Subcutaneous abdominal adipose tissue (tissue), 5 donors: ENCODE results near the gene IRF8.
"Not testable (repeated sequence)": the region's sequence is repeated elsewhere in the genome, so short reads cannot be mapped to it uniquely, and the experiment has no call there.

Experiments used
- H3K27ac ChIP-seq: one replicate; pipeline ENCODE4 v1.7.0; 2013; ENCODE audit warnings: low read depth, mild to moderate bottlenecking, inconsistent platforms, low read length, moderate library complexity
- H3K27me3 ChIP-seq, 5 donors: one replicate each; pipeline ENCODE4 v1.7.0; 2013; ENCODE audit warnings: low read length in 5 of 5, inconsistent platforms in 1 of 5; ENCODE audit not compliant: control insufficient read depth in 5 of 5, insufficient read depth in 4 of 5
- H3K36me3 ChIP-seq, 5 donors: one replicate each; pipeline ENCODE4 v1.7.0; 2013; ENCODE audit warnings: low read length in 5 of 5; ENCODE audit not compliant: control insufficient read depth in 5 of 5, insufficient read depth in 5 of 5
- H3K4me1 ChIP-seq, 5 donors: one replicate each; pipeline ENCODE4 v1.7.0; 2013; ENCODE audit warnings: low read length in 5 of 5, mild to moderate bottlenecking in 3 of 5, moderate library complexity in 1 of 5; ENCODE audit not compliant: control insufficient read depth in 5 of 5, insufficient read depth in 5 of 5
- H3K4me3 ChIP-seq, 5 donors: one replicate each; pipeline ENCODE4 v1.7.0; 2013; ENCODE audit warnings: low read length in 5 of 5, low read depth in 1 of 5
- H3K9ac ChIP-seq, 5 donors: one replicate each; pipeline ENCODE4 v1.7.0; 2013; ENCODE audit warnings: low read length in 5 of 5, mild to moderate bottlenecking in 4 of 5, moderate library complexity in 3 of 5
- H3K9me3 ChIP-seq, 5 donors: one replicate each; pipeline ENCODE4 v1.7.0; 2013; ENCODE audit warnings: low read length in 5 of 5; ENCODE audit not compliant: control insufficient read depth in 5 of 5
- donor health status: healthy.
- donor health status: healthy.
- donor health status: healthy.
- donor health status: healthy.
- donor health status: healthy.

IRF8 gene

DNA sequence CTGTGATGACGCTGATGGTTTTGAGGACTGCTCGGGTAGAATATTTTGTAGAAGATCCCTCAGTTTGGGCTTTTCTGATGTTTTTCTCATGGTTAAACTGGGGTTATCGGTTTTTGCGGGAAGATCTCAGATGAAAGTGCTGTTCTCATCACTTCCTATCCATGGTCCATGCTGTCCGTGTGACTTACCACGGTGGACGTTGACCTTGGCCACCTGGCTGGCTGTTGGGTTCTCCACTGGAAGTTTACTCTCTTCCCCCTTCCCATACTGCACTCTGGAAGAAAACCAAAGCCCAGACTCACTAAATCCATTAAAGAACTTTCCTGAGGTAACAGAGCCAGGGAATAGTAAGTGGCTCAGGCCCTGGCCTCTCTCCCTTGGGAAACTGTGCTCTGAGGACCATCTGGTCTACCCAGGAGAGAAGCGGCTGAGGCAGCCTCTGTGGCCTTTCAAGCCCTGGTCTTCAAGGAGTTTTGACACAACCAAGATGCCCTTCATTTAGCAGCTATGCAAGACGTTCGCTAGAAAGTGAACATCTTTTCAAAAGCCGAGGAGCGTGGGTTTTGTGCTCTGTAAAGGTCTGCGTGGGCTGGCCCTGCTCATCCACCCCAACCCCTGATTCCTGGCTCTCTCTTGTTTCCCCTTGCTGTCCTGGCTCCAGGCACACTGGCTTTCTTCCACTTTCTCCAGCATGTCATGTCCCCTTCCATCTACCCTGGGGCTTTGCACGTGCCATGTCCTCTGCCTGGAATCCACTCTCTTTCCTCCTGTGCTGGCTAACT lies 43.1 kb downstream of the IRF8 start:
- no peaks in the 10 kb centered on the region for H3K36me3 ChIP-seq
- H3K9me3 ChIP-seq: peaks cover 0 to 9% (median 2%) of the 10 kb centered on the region in 5 donors
- H3K4me3 ChIP-seq: no peak overlapping the region
- H3K27me3 ChIP-seq: peaks cover 0 to 34% (median 10%) of the 10 kb centered on the region in 5 donors
- peak overlapping the region in 1 of 5 donors; percentile 66 for H3K9ac ChIP-seq
- no peak overlapping the region for H3K27ac ChIP-seq
- H3K4me1 ChIP-seq: peaks cover 0 to 3% (median 0%) of the 10 kb centered on the region in 5 donors

DNA sequence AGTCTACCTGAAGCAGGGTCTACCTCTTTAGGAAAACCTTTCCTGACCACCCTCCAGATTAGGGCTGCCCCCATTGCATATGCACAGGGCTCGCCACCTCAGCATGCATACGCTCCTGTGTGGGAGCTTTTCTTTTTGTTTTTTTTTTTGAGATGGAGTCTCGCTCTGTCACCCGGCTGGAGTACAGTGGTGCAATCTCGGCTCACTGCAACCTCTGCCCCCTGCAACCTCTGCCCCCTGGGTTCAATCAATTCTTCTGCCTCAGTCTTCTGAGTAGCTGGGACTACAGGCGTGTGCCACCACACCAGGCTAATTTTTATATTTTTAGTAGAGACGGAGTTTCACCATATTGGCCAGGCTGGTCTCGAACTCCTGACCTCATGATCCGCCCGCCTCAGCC lies 43.7 kb downstream of the IRF8 start:
- H3K27ac ChIP-seq, H3K9me3 ChIP-seq, H3K4me1 ChIP-seq, H3K4me3 ChIP-seq, H3K9ac ChIP-seq, H3K36me3 ChIP-seq: not testable (repeated sequence)
- H3K27me3 ChIP-seq: peaks cover 0 to 39% (median 16%) of the 10 kb centered on the region in 5 donors

DNA sequence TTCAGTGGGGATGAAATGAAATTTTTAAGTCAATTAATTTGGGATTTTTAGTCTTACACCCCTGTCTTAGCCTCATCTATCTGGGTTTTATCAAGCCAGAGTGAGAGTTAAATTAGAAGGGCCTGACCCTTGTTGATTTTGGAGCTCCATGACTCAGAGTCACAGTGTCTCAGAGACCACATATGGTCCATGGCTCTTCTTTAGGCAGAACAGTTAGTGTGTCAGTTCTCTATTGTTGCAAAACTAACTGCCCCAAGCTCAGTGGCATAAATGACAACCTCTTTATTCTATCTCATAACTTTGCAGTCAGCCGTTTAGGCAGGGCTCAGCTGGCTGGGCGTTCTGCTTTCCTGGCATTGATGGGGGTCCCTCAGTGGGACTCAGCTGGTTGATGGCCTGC lies 44.7 kb downstream of the IRF8 start:
- no peak overlapping the region for H3K4me3 ChIP-seq
- no peak overlapping the region for H3K9ac ChIP-seq
- no peak overlapping the region for H3K27ac ChIP-seq
- H3K27me3 ChIP-seq: peaks cover 4 to 46% (median 21%) of the 10 kb centered on the region in 5 donors
- peaks cover 0 to 3% (median 0%) of the 10 kb centered on the region in 5 donors for H3K4me1 ChIP-seq
- H3K36me3 ChIP-seq: no peaks in the 10 kb centered on the region
- H3K9me3 ChIP-seq: peaks cover 0 to 9% (median 2%) of the 10 kb centered on the region in 5 donors

DNA sequence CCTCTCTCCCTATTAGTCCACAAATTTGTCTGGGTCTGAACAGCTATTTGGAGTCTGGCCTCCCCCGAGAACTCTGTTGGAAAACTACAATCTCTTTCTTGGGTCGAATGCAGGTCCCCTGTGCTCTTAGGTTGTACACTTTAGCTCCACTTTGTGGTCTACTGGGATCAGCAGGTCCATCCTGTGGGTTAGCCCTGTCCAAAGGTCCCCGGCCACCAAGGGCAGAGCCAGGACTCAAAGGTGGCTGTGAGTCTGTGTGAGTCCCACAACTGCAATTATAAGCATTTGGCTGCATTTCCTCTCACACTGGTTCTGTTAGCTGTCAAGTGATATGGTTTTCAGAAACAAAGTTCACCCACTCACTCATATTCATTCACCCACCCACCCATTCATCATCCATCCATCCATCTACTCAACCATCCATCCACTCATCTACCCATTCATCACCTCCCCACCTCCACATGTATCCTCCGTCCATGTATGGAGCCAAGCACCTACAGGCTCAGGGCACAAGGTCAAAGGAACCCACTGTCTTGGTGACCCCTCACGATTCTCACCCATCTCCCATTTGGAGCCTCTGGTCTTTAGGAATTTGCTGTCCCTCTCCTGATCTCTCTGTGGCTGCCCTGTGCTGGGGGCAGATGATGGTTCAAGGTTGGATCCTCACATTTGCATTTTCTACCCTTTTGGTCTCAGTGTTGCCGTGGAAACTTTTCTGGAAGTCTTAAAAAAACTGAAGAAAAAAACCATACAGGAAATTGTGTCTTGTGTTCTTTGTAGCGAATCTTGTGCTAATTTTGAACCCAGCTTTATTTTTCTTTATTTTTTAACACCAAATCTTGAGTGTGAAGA lies 45.8 kb downstream of the IRF8 start:
- no peaks in the 10 kb centered on the region for H3K36me3 ChIP-seq
- H3K27me3 ChIP-seq: peaks cover 4 to 44% (median 20%) of the 10 kb centered on the region in 5 donors
- H3K9ac ChIP-seq: no peak overlapping the region
- peaks cover 0 to 3% (median 0%) of the 10 kb centered on the region in 5 donors for H3K4me1 ChIP-seq
- no peak overlapping the region for H3K27ac ChIP-seq
- H3K9me3 ChIP-seq: peaks cover 0 to 6% (median 2%) of the 10 kb centered on the region in 5 donors
- H3K4me3 ChIP-seq: no peak overlapping the region

DNA sequence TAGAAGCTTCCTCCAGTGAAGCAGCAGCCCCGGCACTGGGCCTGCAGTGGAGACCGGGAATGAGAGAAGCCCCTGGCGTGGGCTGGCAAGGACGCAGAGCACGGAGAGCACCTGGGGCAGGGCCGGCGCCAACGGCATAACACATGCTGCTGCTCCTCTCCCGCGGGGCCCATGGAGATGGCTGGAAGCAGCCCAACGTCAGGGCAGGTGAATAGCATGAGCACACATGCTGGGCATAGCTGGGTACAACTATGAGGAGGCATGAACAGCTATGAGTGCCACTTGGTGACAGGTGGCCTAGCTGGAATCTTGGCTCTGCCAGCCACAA lies 46.4 kb downstream of the IRF8 start:
- Histone ChIP-seq H3K4me1 (peaks cover 0 to 3% (median 2%) of the 10 kb centered on the region in 5 donors), H3K27ac (no peak overlapping the region)

DNA sequence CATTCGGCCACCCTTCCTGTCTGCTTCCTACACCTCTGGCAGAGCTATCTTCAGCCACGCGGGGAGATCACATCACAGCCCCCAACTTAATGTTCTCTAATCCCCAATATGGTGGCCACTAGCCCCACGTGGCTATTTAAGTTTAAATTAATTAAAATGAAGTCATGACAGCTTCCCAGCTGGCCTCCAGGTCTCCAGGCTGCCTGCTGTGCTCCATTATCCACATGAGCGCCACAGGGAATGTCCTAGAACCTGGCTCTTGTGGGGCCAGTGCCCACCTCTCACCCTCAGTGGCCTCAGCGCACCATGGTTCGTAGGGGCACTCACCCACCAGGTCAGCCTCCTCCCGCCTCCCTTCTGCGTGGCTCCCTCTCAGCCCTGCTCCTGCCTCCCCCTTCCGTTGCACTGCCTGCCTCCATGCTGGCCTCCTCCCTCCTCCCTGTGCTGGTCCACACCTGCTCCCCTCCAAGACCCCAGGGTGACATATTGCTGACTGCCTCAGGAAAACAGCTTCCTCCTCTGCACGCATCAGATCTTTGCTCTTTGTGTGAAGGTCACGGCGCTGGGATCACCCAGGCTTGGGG lies 47.7 kb downstream of the IRF8 start:
- Histone ChIP-seq H3K27me3 (peaks cover 7 to 42% (median 21%) of the 10 kb centered on the region in 5 donors), H3K4me1 (peaks cover 0 to 3% (median 2%) of the 10 kb centered on the region in 5 donors), H3K4me3 (no peak overlapping the region), H3K9ac (no peak overlapping the region), H3K36me3 (no peaks in the 10 kb centered on the region), H3K27ac (no peak overlapping the region), H3K9me3 (peaks cover 0 to 2% (median 0%) of the 10 kb centered on the region in 5 donors)

More for the DNA sequence above, 46.4 kb downstream of the IRF8 start:
- H3K27me3 ChIP-seq: peaks cover 7 to 45% (median 21%) of the 10 kb centered on the region in 5 donors
- no peak overlapping the region for H3K9ac ChIP-seq
- no peaks in the 10 kb centered on the region for H3K36me3 ChIP-seq
- no peak overlapping the region for H3K4me3 ChIP-seq
- H3K9me3 ChIP-seq: peaks cover 0 to 2% (median 0%) of the 10 kb centered on the region in 5 donors

DNA sequence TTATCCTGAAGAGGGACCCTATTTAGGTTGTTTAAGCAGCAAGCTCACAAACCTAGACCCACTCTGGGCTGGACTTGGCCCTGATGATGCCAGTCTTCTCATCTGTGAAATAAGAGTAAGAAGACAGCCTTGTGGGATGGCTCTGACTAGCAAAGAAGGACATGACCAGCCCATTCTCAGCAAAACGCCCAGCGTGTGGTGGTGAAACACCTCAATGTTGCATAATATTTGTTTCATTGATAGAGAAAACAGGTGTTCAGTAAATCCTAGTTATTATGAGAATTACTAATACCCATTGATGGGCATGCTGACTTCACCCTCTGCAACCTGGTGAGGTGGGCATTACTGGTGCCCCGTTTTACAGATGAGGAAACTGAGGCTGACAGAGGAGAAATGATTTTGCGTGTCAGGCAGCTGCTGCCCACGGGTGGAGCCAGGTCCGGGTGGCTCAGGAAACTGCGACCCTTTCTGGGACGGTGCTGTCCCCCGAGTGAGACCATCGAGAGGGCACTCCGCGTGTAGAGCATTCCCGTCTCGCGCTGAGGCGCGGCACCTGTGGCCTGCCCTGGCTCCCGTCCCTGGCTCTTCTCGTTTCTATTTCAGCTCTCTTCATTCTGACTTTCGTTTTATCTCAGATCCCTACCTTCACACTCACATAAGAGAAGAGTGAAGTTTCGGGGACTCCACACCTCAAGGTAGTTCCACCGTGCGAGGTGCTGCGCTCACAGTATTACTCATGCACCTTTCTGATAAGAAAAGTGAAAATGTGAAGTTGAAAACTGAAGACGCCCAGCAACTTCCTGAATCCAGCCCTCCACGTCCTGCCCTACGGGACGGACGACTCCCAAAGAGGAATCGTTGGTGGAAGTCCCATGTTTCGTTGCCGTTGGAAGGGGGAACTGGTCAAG lies 48.5 kb downstream of the IRF8 start:
- peaks cover 7 to 37% (median 21%) of the 10 kb centered on the region in 5 donors for H3K27me3 ChIP-seq
- no peaks in the 10 kb centered on the region for H3K9me3 ChIP-seq
- no peak overlapping the region for H3K9ac ChIP-seq
- H3K4me1 ChIP-seq: peaks cover 0 to 3% (median 0%) of the 10 kb centered on the region in 5 donors
- H3K36me3 ChIP-seq: no peaks in the 10 kb centered on the region
- no peak overlapping the region for H3K27ac ChIP-seq
- peak overlapping the region in 3 of 5 donors; percentile 28 to 50 (median 42) for H3K4me3 ChIP-seq

DNA sequence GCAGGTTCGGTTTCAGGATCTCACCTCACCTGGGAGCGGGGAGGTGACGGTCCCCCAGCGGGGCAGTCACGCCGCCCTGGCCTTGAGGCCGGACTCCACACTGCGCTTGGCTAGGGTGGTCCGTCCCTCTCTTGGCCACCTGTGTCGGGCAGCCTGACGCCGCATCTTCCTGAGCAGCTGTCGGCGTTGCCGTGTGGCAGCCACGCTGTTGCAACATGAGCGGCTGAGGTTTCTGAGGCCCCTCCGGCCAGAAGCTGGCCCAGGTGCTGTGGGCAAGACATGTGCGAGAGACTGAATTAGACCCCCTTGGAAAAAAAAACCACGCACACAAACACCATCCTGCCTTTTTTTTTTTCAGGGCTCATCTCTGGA lies 49.2 kb downstream of the IRF8 start:
- H3K4me1 ChIP-seq: peaks cover 0 to 3% (median 0%) of the 10 kb centered on the region in 5 donors
- H3K9me3 ChIP-seq: no peaks in the 10 kb centered on the region
- H3K27me3 ChIP-seq: peaks cover 7 to 37% (median 22%) of the 10 kb centered on the region in 5 donors
- H3K4me3 ChIP-seq: peak overlapping the region in 3 of 5 donors; percentile 28 to 50 (median 42)
- no peak overlapping the region for H3K9ac ChIP-seq
- no peak overlapping the region for H3K27ac ChIP-seq
- H3K36me3 ChIP-seq: no peaks in the 10 kb centered on the region

DNA sequence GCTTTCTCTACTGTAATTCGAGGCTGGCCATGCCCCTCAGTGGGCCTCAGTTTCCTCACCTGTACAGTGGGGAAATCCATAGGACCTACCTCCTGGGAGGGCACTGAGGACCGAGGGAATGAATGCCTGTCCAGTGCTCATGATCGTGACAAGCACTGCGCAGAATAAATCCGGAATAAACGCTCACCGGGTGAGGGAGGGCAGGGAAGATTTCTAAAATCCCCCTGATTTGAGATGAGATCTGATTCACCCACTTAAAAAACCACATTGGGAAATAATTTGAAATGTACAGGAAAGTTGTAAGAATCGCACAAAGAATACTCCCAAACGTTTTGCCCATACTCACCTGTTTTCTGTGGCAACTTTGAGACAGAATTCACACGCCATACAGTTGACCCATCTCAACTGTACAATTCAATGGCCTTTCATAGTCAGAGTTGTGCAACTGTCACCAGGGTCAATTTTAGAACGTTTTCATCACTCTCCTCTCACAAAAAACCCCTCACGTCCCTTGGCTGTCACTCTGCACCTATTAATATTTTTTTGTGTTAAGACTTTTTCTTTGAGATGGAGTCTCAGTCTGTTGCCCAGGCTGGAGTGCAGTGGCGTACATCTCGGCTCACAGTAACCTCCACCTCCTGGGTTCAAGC lies 49.8 kb downstream of the IRF8 start:
- Histone ChIP-seq H3K4me3 (no peak overlapping the region), H3K27ac (no peak overlapping the region), H3K9ac (no peak overlapping the region), H3K9me3 (no peaks in the 10 kb centered on the region), H3K4me1 (peaks cover 0 to 3% (median 0%) of the 10 kb centered on the region in 5 donors), H3K27me3 (peaks cover 7 to 37% (median 26%) of the 10 kb centered on the region in 5 donors), H3K36me3 (no peaks in the 10 kb centered on the region)
